ENCODE results near the gene AQP6. TPM values are rescaled to one million over a fixed set of nuclear protein-coding genes. Genes with fewer than 3 reads are reported as not detected.

Gene AQP6
- total RNA-seq, 1 experiment from 2014 or later, result 0.09 TPM

DNA sequence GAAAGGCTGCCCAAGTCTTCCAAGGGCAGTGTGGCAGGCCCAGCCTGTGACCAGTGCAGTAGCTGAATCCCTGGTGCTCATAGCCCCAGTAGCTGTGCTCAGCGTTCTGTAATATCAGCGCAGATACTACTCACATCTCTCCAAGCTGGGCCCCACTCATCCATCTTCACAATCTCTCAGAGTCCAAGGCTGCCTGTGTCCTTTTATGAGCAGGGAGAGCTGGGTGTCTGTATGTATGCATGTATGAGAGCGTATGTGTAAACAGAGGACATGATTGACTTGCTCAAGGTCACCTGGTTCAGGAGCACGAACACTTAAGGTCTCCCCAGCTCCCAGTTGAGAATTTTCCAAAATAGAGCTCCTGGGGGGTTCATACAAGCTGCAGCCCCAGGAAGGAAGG lies 5.4 kb downstream of the AQP6 start:
- Histone ChIP-seq H3K9me3 (ENCODE audit: control insufficient read depth, low read depth, low read length) (no peaks in the 10 kb centered on the region), H3K14ac (ENCODE audit: insufficient read depth, low read length) (no peak overlapping the region), H4K8ac (replicated peaks; ENCODE audit: insufficient read length, low read depth, low read length) (no peak overlapping the region), H4K91ac (ENCODE audit: insufficient read length, low read depth, low read length) (no peak overlapping the region), H3K56ac (ENCODE audit: insufficient read length, low read depth, low read length) (no peak overlapping the region), H3K23me2 (ENCODE audit: insufficient read length, low read depth, low read length, poor library complexity, severe bottlenecking) (no peaks in the 10 kb centered on the region), H3K27ac (ENCODE audit: insufficient read length, low read depth, low read length) (no peak overlapping the region), H2BK12ac (ENCODE audit: insufficient read length, low read depth, low read length) (no peak overlapping the region), H4K5ac (ENCODE audit: insufficient read length, low read depth, low read length) (no peak overlapping the region), H2AK5ac (ENCODE audit: insufficient read length, low read length) (no peak overlapping the region), H4K20me1 (ENCODE audit: control insufficient read depth, insufficient read depth, insufficient read length) (no peaks in the 10 kb centered on the region), H3K79me2 (ENCODE audit: insufficient read depth, low read length) (no peaks in the 10 kb centered on the region), H3K4me2 (ENCODE audit: insufficient read depth, insufficient read length, low read length) (no peak overlapping the region), H2BK5ac (ENCODE audit: insufficient read length, low read length) (no peak overlapping the region), H3K9ac (ENCODE audit: extremely low read depth, insufficient read length, low read length) (no peak overlapping the region), H3K27me3 (ENCODE audit: insufficient read depth, low read length) (no peaks in the 10 kb centered on the region), H3K18ac (ENCODE audit: insufficient read length, low read depth, low read length) (no peak overlapping the region), H3K79me1 (ENCODE audit: insufficient read depth, low read depth, low read length, poor library complexity, severe bottlenecking) (no peaks in the 10 kb centered on the region), H2BK20ac (ENCODE audit: low read depth, low read length, poor library complexity, severe bottlenecking) (no peak overlapping the region), H2BK15ac (ENCODE audit: low read depth, low read length) (no peak overlapping the region), H3K23ac (ENCODE audit: insufficient read length, low read depth, low read length) (no peak overlapping the region), H3K4ac (ENCODE audit: low read depth, low read length) (no peak overlapping the region), H3T11ph (ENCODE audit: low read length) (no peak overlapping the region), H3K4me1 (ENCODE audit: insufficient read depth, low read length) (no peaks in the 10 kb centered on the region), H2BK120ac (ENCODE audit: low read depth, low read length, poor library complexity, severe bottlenecking) (no peak overlapping the region), H2AFZ (ENCODE audit: low read length) (no peak overlapping the region)
- no peak for DNase-seq
- Mint-ChIP-seq H3K27me3 (ENCODE audit: low read depth) (peaks cover 3% of the 10 kb centered on the region; the same call in 1 of the 2 replicates), H3K4me1 (peaks cover 24 to 39% of the 10 kb centered on the region in 2 experiments), H3K27ac (no peak overlapping the region; a peak in 1 of 7 replicates), H3K9me3 (no peaks in the 10 kb centered on the region), H3K4me3 (no peak overlapping the region), H3K36me3 (ENCODE audit: insufficient read depth in 1 of 3, low read depth in 3 of 3) (no peaks in the 10 kb centered on the region)
- WGBS (ENCODE audit: extremely low coverage, insufficient read length, low lambda C conversion rate), result no CpG with 5 or more reads among the region's 4 CpGs
- TF ChIP-seq, protein P1, sequence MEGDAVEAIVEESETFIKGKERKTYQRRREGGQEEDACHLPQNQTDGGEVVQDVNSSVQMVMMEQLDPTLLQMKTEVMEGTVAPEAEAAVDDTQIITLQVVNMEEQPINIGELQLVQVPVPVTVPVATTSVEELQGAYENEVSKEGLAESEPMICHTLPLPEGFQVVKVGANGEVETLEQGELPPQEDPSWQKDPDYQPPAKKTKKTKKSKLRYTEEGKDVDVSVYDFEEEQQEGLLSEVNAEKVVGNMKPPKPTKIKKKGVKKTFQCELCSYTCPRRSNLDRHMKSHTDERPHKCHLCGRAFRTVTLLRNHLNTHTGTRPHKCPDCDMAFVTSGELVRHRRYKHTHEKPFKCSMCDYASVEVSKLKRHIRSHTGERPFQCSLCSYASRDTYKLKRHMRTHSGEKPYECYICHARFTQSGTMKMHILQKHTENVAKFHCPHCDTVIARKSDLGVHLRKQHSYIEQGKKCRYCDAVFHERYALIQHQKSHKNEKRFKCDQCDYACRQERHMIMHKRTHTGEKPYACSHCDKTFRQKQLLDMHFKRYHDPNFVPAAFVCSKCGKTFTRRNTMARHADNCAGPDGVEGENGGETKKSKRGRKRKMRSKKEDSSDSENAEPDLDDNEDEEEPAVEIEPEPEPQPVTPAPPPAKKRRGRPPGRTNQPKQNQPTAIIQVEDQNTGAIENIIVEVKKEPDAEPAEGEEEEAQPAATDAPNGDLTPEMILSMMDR (conservative IDR thresholded peaks at IDR 0.05), result no peak

Measured in H9 (cell line).